ENCODE data around the gene UPP1. TPM values are rescaled to one million over a fixed set of nuclear protein-coding genes. Genes with fewer than 3 reads are reported as not detected.

Gene UPP1
- total RNA-seq, 1 donor from 2014 or later = 23.1 TPM

DNA sequence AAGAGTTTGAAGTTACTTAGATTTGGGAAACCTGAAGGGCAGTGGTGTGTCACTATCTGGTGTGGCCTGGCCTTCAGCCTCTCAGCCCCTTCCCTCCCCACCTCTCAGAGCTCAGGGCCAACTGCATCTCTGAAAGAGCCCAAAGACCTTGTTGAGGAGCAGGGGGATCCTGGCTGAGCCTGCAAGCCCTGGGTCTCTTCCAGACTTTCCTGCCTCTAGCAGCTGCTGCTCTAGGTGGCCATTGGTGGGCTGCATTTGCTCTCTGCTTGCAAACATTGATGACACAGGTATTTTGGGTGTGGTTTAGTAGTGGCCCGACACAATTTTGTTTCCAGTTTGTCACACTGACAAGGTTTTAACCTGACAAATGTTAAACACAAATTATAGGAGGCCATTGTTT, 3.1 kb upstream of the UPP1 start:
- no peaks in the 10 kb centered on the region for H3K36me3 Mint-ChIP-seq (ENCODE audit: low read depth)
- TF ChIP-seq, protein P1, sequence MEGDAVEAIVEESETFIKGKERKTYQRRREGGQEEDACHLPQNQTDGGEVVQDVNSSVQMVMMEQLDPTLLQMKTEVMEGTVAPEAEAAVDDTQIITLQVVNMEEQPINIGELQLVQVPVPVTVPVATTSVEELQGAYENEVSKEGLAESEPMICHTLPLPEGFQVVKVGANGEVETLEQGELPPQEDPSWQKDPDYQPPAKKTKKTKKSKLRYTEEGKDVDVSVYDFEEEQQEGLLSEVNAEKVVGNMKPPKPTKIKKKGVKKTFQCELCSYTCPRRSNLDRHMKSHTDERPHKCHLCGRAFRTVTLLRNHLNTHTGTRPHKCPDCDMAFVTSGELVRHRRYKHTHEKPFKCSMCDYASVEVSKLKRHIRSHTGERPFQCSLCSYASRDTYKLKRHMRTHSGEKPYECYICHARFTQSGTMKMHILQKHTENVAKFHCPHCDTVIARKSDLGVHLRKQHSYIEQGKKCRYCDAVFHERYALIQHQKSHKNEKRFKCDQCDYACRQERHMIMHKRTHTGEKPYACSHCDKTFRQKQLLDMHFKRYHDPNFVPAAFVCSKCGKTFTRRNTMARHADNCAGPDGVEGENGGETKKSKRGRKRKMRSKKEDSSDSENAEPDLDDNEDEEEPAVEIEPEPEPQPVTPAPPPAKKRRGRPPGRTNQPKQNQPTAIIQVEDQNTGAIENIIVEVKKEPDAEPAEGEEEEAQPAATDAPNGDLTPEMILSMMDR (conservative IDR thresholded peaks at IDR 0.05) = no peak
- no peak for DNase-seq (ENCODE audit: low read depth, low spot score)
- H3K9me3 Mint-ChIP-seq = no peaks in the 10 kb centered on the region
- peak overlapping the region; percentile 52 for H3K4me3 Mint-ChIP-seq
- no peak overlapping the region for H3K27ac Mint-ChIP-seq (ENCODE audit: unreplicated experiment)
- no peaks in the 10 kb centered on the region for H3K27me3 Mint-ChIP-seq (ENCODE audit: low read depth)
- H3K4me1 Mint-ChIP-seq = peaks cover 37% of the 10 kb centered on the region

DNA sequence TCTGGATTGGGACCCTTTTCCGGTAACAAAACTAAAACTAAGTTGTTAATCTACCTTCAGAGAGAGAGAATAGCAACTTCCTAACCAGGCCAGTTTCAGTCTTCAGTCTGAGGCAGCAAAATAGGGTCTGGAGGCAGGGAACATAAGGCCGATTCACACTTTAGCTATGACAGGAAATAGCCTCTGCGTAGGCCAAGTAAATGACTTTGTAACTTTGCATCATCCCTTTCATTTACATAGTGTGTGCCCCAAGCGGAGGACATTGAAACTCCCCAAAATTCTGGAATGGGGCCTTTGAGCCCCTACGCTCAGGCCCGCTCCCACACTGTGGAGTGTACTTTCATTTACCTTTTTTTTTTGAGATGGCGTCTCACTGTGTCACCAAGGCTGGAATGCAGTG, 1.7 kb upstream of the UPP1 start:
- H3K36me3 Mint-ChIP-seq (ENCODE audit: low read depth) = no peaks in the 10 kb centered on the region
- H3K9me3 Mint-ChIP-seq = no peaks in the 10 kb centered on the region
- no peaks in the 10 kb centered on the region for H3K27me3 Mint-ChIP-seq (ENCODE audit: low read depth)
- TF ChIP-seq, protein P1 (conservative IDR thresholded peaks at IDR 0.05) = no peak
- no peak for DNase-seq (ENCODE audit: low read depth, low spot score)
- H3K4me1 Mint-ChIP-seq = peaks cover 37% of the 10 kb centered on the region
- H3K4me3 Mint-ChIP-seq = peak overlapping the region; percentile 52
- H3K27ac Mint-ChIP-seq (ENCODE audit: unreplicated experiment) = no peak overlapping the region

DNA sequence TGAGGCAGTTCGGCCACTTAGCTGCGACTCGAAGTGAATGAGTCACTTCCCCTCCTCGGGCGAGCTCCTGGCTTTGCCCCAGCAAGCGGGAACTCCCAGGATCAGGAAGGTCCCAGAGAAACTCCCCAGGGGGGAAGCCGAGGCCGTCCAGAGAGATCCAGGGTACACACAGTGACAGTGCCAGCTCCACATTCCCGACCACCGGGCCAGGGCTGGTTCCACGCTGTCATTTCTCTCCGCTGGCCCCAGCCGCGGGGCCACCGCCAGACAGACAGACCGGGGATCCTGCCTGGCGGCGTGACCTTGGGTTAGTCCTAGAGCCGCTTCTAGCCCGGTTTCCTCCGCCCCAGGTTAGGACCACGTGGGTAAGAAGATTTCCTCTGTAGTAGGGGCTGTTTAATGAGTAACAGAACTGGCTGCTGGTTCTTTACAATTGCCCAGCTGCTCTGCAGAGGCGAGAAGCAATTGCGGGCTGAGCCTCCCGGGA, 463 bp upstream of the UPP1 start:
- Mint-ChIP-seq H3K27ac (ENCODE audit: unreplicated experiment) (peak overlapping the region; percentile 67), H3K4me1 (peaks cover 37% of the 10 kb centered on the region), H3K27me3 (ENCODE audit: low read depth) (no peaks in the 10 kb centered on the region), H3K9me3 (no peaks in the 10 kb centered on the region), H3K4me3 (peak overlapping the region; percentile 93), H3K36me3 (ENCODE audit: low read depth) (no peaks in the 10 kb centered on the region)
- TF ChIP-seq, protein P1 (conservative IDR thresholded peaks at IDR 0.05) = no peak
- DNase-seq (ENCODE audit: low read depth, low spot score) = peak; percentile 49

DNA sequence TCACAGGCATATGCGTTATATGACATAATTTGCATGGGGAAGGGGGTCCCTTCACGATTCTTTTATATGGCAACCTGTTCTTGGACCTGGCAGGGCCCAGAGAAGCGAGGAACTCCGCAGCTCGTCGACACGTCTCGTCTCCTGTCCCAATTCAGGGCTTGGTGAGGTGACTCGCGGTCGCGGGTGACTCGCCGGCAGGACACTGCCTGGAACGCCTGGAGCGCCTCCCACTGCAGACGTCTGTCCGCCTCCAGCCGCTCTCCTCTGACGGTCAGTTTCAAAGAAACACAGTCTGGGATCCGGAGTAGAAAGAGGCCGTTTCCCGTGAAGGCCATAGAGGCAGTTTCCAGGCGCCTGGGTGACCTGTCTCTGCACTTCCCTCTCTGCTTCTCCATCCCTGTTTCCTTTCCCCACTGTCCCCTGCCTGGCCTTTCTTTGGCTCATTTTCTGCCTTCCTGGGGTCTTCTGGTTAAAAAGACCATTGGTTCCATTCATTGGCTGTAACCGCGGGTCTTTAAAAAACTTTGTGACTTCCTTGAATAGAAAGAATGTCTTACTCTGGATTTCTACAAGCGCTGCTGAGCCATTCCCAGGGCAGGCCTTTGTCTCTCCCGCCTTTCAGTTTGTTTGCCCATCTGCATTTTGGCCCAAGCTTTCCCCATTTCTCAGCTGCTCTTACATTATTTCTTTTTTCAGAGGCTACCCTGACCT, 1.2 kb downstream of the UPP1 start:
- TF ChIP-seq, protein P1 (conservative IDR thresholded peaks at IDR 0.05) = no peak
- H3K27me3 Mint-ChIP-seq (ENCODE audit: low read depth) = no peaks in the 10 kb centered on the region
- H3K4me3 Mint-ChIP-seq = peak overlapping the region; percentile 93
- no peaks in the 10 kb centered on the region for H3K9me3 Mint-ChIP-seq
- H3K36me3 Mint-ChIP-seq (ENCODE audit: low read depth) = peaks cover 1% of the 10 kb centered on the region
- H3K4me1 Mint-ChIP-seq = peaks cover 32% of the 10 kb centered on the region
- peak overlapping the region; percentile 67 for H3K27ac Mint-ChIP-seq (ENCODE audit: unreplicated experiment)
- DNase-seq (ENCODE audit: low read depth, low spot score) = peak; percentile 16

DNA sequence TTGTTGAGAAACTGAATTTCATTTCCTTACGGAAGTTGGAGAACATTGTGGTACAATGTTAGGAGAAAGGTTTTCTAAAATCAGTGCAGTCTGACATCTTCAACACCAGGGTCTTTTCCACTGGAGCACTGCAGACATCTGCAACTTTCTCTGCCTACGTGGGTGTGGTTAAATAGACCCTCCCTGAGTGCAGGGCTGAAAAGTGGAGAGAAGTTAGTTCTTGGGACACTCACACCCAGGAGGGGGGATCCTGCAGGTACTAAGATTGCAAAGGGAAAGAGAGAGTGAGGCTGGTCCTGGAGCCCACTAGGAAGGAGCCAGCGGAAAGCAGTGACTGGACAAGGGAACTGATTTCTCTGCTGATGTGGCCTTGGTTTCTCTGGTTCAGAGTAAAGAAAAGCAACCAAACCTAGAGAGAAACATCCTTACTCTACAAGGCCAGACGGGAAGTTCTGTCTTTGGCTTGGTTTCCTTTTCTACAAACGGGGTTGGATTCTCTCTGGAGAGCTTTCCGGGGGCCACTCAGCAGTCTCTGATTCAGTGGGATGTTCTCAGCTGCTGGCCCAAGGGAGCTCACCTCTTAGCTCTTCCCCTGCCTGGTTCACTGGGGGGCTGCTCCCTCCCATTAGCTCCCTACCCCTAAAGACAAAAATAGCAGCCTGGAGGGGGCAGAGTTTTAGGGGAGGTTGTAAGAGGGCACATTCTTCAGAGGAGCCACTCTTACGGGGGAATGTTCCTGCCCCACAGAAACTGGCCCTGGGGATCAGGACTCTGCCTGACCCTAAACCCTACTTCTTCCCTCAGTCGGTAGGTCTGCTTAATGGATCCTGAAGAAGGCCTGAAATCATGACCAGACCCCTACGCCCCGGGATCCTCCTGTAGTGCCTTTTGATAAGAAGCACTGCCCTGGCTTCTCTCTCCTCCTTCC, 2.7 kb downstream of the UPP1 start:
- DNase-seq (ENCODE audit: low read depth, low spot score) = no peak
- Mint-ChIP-seq H3K4me1 (peaks cover 32% of the 10 kb centered on the region), H3K4me3 (peak overlapping the region; percentile 93), H3K9me3 (no peaks in the 10 kb centered on the region), H3K27ac (ENCODE audit: unreplicated experiment) (no peak overlapping the region), H3K36me3 (ENCODE audit: low read depth) (peaks cover 3% of the 10 kb centered on the region), H3K27me3 (ENCODE audit: low read depth) (no peaks in the 10 kb centered on the region)
- TF ChIP-seq, protein P1 (conservative IDR thresholded peaks at IDR 0.05) = no peak
